AG10803 (cell line): ENCODE results near the gene SREBF2.

Source experiments
- DNase-seq: peaks from one replicate; pipeline ENCODE4 v3.0.0; 2010; ENCODE audit warnings: low read depth
- H3K4me3 ChIP-seq: 2 replicates; pipeline ENCODE4 v1.5.1; 2011; ENCODE audit warnings: mild to moderate bottlenecking, low read length, control low read depth
- CTCF ChIP-seq: conservative IDR thresholded peaks from 2 replicates; pipeline ENCODE4 v1.5.1; 2011; ENCODE audit warnings: mild to moderate bottlenecking, low read length, control low read depth, inconsistent platforms

Gene SREBF2

GRCh38 chr22:41949297-41949965 lies 116.5 kb downstream of the SREBF2 start:
- no peak for DNase-seq
- H3K4me3 ChIP-seq = no peak overlapping the region
- no peak for TF ChIP-seq CTCF

GRCh38 chr22:41951898-41952474 lies 119.1 kb downstream of the SREBF2 start, which contains the start of gene SMIM45:
TSS of gene SMIM45 (plus strand) at chr22:41952150.
- no peak within 1 kb of the TSS for H3K4me3 ChIP-seq
- no peak for DNase-seq
- TF ChIP-seq CTCF = no peak

- DNase-seq = no peak
- H3K4me3 ChIP-seq = no peak overlapping the region
- TF ChIP-seq CTCF = no peak
These were observed 119.8 kb downstream of the SREBF2 start for GRCh38 chr22:41952713-41953112.
